Skeletal muscle tissue (tissue), 4 donors: ENCODE measurements around the gene RSPH9. TPM values are rescaled to one million over a fixed set of nuclear protein-coding genes. Genes with fewer than 3 reads are reported as not detected.

Experiments used
- H3K27ac ChIP-seq: one replicate; pipeline ENCODE4 v1.7.0; 2013; ENCODE audit warnings: mild to moderate bottlenecking, low read depth, low read length, inconsistent platforms
- H3K27me3 ChIP-seq, 3 donors: one replicate each; pipeline ENCODE4 v1.7.0; 2013; ENCODE audit warnings: low read length in 3 of 3; ENCODE audit not compliant: control insufficient read depth in 3 of 3, insufficient read depth in 3 of 3
- H3K36me3 ChIP-seq, 3 donors: one replicate each; pipeline ENCODE4 v1.7.0; 2013; ENCODE audit warnings: low read length in 3 of 3; ENCODE audit not compliant: control insufficient read depth in 3 of 3, insufficient read depth in 3 of 3
- H3K4me1 ChIP-seq, 3 donors: one replicate each; pipeline ENCODE4 v1.7.0; 2013; ENCODE audit warnings: low read length in 3 of 3, mild to moderate bottlenecking in 3 of 3; ENCODE audit not compliant: control insufficient read depth in 3 of 3, insufficient read depth in 3 of 3
- H3K4me3 ChIP-seq, 3 donors: one replicate each; pipeline ENCODE4 v1.7.0; 2013; ENCODE audit warnings: low read length in 3 of 3
- H3K9ac ChIP-seq, 3 donors: one replicate each; pipeline ENCODE4 v1.7.0; 2013; ENCODE audit warnings: low read length in 3 of 3, mild to moderate bottlenecking in 3 of 3, moderate library complexity in 2 of 3, low read depth in 1 of 3
- H3K9me3 ChIP-seq, 3 donors: one replicate each; pipeline ENCODE4 v1.7.0; 2013; ENCODE audit warnings: low read length in 3 of 3; ENCODE audit not compliant: control insufficient read depth in 3 of 3
- total RNA-seq: library from RNA; depleted of rRNA; stranded (reverse); fragments of >200 nt; gene quantifications from one replicate; pipeline ENCODE4 v1.2.3, GENCODE V29; 2014
- donor health status: Osteomylitis.

Gene RSPH9
- total RNA-seq, 1 donor from 2014 or later, result 0.52 TPM

DNA sequence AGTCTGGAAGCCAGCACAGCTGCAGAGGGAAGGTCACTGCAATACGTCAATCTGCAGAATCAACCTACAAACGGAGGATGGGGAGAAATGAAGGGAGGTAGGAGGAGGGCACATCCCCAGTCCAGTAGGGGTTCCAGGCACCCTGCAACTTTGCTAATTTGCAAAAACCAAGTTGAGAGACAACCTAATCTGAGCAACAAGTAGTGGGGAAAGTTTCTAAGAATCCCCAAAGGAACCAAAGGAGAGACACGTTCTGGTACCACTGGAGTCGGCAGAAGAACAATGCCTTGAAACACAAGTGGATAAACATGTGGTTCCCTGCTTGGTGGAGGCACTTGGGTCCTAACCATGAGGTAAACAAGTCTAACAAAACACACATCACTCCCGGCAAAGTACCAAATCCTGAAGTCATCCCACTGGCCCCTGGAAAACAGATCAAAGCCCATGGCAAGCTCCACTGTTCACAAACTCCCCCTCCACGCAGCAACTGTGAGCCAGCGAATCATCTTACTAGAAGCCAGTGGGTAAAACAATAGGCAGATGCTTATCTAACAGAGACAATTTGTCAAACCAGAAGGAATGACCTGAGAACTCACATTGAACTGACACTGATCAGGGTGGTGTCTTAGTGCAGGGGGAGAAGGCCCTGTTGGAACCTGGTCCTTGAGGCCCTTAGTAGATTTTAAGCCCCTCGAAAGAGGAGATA, 38.0 kb downstream of the RSPH9 start:
- peak overlapping the region in 1 of 3 donors; percentile 40 for H3K9ac ChIP-seq
- H3K9me3 ChIP-seq, result no peaks in the 10 kb centered on the region
- no peaks in the 10 kb centered on the region for H3K27me3 ChIP-seq
- peak overlapping the region; percentile 10 for H3K27ac ChIP-seq
- peaks cover 42 to 92% (median 74%) of the 10 kb centered on the region in 3 donors for H3K4me1 ChIP-seq
- H3K4me3 ChIP-seq, result no peak overlapping the region
- peaks cover 6 to 17% (median 7%) of the 10 kb centered on the region in 3 donors for H3K36me3 ChIP-seq

GRCh38 chr6:43683708-43684455, 39.0 kb downstream of the RSPH9 start:
- no peaks in the 10 kb centered on the region for H3K27me3 ChIP-seq
- H3K9me3 ChIP-seq, result no peaks in the 10 kb centered on the region
- peaks cover 36 to 87% (median 70%) of the 10 kb centered on the region in 3 donors for H3K4me1 ChIP-seq
- H3K9ac ChIP-seq, result no peak overlapping the region
- H3K36me3 ChIP-seq, result peaks cover 0 to 11% (median 2%) of the 10 kb centered on the region in 3 donors
- no peak overlapping the region for H3K27ac ChIP-seq
- H3K4me3 ChIP-seq, result no peak overlapping the region

- H3K4me3 ChIP-seq, result peak overlapping the region; percentile 96 to 99 (median 97)
- H3K36me3 ChIP-seq, result no peaks in the 10 kb centered on the region
- no peaks in the 10 kb centered on the region for H3K27me3 ChIP-seq
- H3K4me1 ChIP-seq, result peaks cover 25 to 58% (median 42%) of the 10 kb centered on the region in 3 donors
- H3K27ac ChIP-seq, result peak overlapping the region; percentile 87
- peak overlapping the region; percentile 90 to 97 (median 97) for H3K9ac ChIP-seq
- no peaks in the 10 kb centered on the region for H3K9me3 ChIP-seq
These were observed 42.2 kb downstream of the RSPH9 start for GRCh38 chr6:43687079-43687436.

GRCh38 chr6:43687437-43688347, 42.9 kb downstream of the RSPH9 start, which contains the start of gene MRPS18A:
MRPS18A (minus strand) TSS chr6:43687791; CDS start chr6:43687779, 12 bp downstream.
- no peaks in the 10 kb centered on the region for H3K9me3 ChIP-seq
- H3K27ac ChIP-seq, result peak within 1 kb of the TSS; percentile 87
- peak within 1 kb of the TSS; percentile 96 to 99 (median 97) for H3K4me3 ChIP-seq
- H3K9ac ChIP-seq, result peak within 1 kb of the TSS; percentile 90 to 97 (median 97)
- H3K4me1 ChIP-seq, result peaks cover 18 to 52% (median 36%) of the 10 kb centered on the region in 3 donors
- no peaks in the 10 kb centered on the region for H3K36me3 ChIP-seq
- H3K27me3 ChIP-seq, result no peaks in the 10 kb centered on the region

DNA sequence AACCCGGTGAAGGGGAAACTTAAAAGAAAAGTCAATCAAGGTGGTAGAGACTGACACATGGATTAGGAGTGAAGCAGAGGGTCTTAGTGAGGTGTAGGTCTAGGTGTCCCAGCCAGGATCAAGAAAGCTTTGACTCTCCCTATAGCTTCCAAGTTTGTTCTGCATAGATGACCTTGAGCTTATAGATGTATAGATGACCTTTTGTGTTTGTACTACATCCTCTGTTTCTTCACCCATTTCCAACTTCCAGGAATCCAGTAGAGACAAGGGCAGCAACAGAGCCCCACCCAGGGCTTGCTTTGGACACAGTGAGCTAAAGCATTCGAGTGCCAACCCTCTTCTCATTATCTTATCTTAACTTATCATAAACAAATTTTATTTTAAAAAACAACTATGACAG, 44.6 kb downstream of the RSPH9 start:
- Histone ChIP-seq H3K27ac (no peak overlapping the region), H3K9ac (no peak overlapping the region), H3K27me3 (no peaks in the 10 kb centered on the region), H3K4me1 (peaks cover 14 to 35% (median 18%) of the 10 kb centered on the region in 3 donors), H3K9me3 (no peaks in the 10 kb centered on the region), H3K4me3 (no peak overlapping the region), H3K36me3 (no peaks in the 10 kb centered on the region)

DNA sequence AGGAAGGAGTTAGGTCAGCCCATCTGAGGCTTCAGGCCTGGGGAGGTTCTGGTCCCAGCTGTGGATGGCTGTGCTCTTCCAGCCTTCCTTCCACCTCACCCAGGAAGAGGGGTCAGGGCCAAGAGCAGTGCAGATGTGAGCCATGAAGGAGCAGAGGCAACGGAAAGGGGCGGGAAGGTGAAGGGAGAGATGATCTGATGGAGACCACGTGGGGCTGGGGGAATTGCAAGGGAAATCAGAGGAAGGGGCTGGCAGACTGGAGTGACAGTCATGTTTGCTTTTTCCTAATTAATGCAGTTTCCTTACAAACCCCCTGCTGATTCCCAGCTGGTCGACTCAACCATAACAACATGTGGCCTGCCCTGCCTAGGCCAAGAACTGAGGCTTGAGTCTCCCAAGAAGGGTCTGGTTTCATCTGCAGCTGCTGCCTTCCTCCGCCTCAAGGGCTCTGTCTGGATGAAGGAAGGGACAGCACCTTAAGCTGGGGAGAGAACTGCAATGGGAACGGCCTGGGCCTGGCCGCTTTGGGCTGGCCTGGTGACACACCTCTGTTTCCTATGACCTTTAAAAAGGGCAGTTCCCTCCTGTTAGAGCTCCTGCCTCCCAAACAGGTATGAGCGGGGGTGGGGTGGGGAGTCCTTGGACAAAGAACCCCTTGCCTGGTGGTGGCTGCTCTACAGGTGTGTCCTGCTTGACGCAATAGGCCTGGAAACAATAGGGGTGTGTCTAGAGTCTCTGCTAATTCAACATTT, 50.6 kb downstream of the RSPH9 start:
- H3K27ac ChIP-seq, result peak overlapping the region; percentile 30
- peak overlapping the region in 1 of 3 donors; percentile 8 for H3K9ac ChIP-seq
- H3K27me3 ChIP-seq, result no peaks in the 10 kb centered on the region
- H3K36me3 ChIP-seq, result no peaks in the 10 kb centered on the region
- no peak overlapping the region for H3K4me3 ChIP-seq
- H3K9me3 ChIP-seq, result no peaks in the 10 kb centered on the region
- H3K4me1 ChIP-seq, result peaks cover 31 to 43% (median 35%) of the 10 kb centered on the region in 3 donors

- no peaks in the 10 kb centered on the region for H3K9me3 ChIP-seq
- H3K9ac ChIP-seq, result no peak overlapping the region
- H3K36me3 ChIP-seq, result no peaks in the 10 kb centered on the region
- no peak overlapping the region for H3K4me3 ChIP-seq
- H3K27me3 ChIP-seq, result no peaks in the 10 kb centered on the region
- peak overlapping the region; percentile 30 for H3K27ac ChIP-seq
- peaks cover 31 to 43% (median 35%) of the 10 kb centered on the region in 3 donors for H3K4me1 ChIP-seq
These were observed 51.1 kb downstream of the RSPH9 start for GRCh38 chr6:43695967-43696291.

DNA sequence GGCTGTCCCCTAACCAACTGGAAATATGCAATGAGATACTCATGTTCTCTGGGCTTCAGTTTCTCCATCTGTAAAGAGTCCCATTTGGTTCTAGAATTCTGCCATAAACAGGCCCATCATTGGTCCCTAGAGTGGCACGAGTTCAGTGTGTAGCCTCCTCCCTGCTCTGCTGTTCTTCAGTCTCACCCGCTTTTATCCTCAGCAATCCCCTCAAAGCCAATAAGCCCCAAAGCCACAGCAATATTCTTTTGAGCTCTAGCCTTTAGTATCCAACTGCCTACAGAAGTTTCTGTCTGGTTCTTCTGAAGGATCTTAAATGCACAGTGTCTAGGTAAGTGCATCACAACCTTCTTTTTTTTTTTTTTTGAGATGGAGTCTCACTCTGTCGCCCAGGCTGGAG, 52.6 kb downstream of the RSPH9 start:
- Histone ChIP-seq H3K36me3 (no peaks in the 10 kb centered on the region), H3K27ac (no peak overlapping the region), H3K27me3 (no peaks in the 10 kb centered on the region), H3K4me3 (no peak overlapping the region), H3K9ac (peak overlapping the region in 1 of 3 donors; percentile 25), H3K9me3 (no peaks in the 10 kb centered on the region), H3K4me1 (peaks cover 37 to 52% (median 41%) of the 10 kb centered on the region in 3 donors)
